Measurements from ENCODE around the gene KRT31.
"Not testable (repeated sequence)": the region's sequence is repeated elsewhere in the genome, so short reads cannot be mapped to it uniquely, and the experiment has no call there.

Gene KRT31

DNA sequence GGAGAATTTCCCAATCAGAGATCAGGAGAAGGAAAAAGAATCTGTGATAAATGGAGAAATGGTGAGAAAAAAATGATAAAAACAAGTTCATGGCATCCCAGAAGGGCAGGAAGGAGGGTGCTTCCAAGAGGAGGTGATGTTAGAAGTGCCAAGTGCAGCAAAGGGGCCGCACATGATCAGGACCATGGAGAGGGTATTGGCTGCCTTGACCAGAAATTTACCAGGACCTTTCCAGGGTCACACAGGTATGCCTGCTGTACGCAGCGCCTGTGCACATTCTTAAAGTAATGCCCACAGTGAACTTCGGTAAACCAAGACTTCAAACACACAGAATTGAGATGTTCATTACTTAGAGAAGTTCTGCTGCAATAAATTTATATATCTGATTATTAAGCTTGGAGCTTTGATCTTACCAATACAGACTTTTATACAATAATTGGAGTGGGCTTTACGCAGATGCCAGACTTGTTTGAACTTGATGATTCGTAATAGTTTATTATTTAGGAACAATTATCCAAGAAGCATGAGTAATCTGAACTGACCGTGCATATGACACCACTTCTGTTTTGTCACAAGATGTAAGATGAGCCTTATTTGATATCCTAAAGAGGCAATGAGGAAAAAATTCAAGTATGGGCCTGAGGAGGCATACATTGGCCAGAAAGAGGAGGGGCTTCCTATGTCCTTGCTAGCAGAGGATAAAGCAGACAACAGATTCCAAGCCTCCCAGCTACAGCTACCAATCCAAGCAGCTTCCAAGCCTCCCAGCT is 44.6 kb downstream of the KRT31 start:
- Mint-ChIP-seq H3K4me1 (peaks cover 2% of the 10 kb centered on the region), H3K4me3 (no peak overlapping the region), H3K9me3 (peaks cover 4% of the 10 kb centered on the region), H3K27me3 (peaks cover 2% of the 10 kb centered on the region), H3K36me3 (ENCODE audit: low read depth) (no peaks in the 10 kb centered on the region), H3K27ac (no peak overlapping the region)
- DNase-seq (no peak), ATAC-seq (no peak)

GRCh38 chr17:41351177-41351576 is 46.2 kb downstream of the KRT31 start:
- Mint-ChIP-seq H3K4me3 (no peak overlapping the region), H3K4me1 (peaks cover 2% of the 10 kb centered on the region), H3K27ac (no peak overlapping the region), H3K9me3 (no peaks in the 10 kb centered on the region), H3K36me3 (ENCODE audit: low read depth) (no peaks in the 10 kb centered on the region), H3K27me3 (no peaks in the 10 kb centered on the region)
- DNase-seq (no peak), ATAC-seq (no peak)

DNA sequence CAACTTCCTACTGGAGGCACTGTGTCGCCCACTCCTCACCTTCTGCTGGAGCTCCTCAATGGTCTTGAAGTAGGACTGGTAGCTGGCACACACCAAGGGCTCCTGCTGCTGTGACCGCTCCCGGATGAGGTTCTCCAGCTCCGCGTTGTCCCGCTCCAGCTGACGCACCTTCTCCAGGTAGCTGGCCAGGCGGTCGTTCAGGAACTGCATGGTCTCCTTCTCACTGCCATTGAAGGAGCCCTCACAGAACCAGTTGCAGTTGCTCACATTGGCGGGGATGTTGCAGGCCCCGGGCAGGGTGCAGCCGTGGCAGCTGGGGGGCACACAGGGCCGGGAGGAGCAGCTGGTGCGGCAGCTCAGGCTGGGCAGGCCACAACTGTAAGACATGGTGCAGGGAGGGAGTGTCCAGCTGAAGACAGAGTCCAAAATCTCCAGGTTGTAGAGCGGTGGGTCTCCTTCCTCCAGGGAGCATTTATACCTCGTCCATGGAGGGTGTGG is 47.0 kb downstream of the KRT31 start, which contains the start of gene KRT33A:
TSS of gene KRT33A (minus strand) at position 448 of the 498 bp plus-strand sequence. CDS start at position 387, 61 bp downstream.
- not testable (repeated sequence) for H3K27ac Mint-ChIP-seq; H3K27me3 Mint-ChIP-seq; H3K4me3 Mint-ChIP-seq; ATAC-seq; H3K4me1 Mint-ChIP-seq; DNase-seq; H3K36me3 Mint-ChIP-seq (ENCODE audit: low read depth); H3K9me3 Mint-ChIP-seq

GRCh38 chr17:41347869-41348760 is 49.3 kb downstream of the KRT31 start:
- no peaks in the 10 kb centered on the region for H3K27me3 Mint-ChIP-seq
- H3K4me3 Mint-ChIP-seq = no peak overlapping the region
- ATAC-seq (no peak), DNase-seq (no peak)
- H3K4me1 Mint-ChIP-seq = peaks cover 4% of the 10 kb centered on the region
- H3K9me3 Mint-ChIP-seq = peaks cover 2% of the 10 kb centered on the region
- no peak overlapping the region for H3K27ac Mint-ChIP-seq
- H3K36me3 Mint-ChIP-seq (ENCODE audit: low read depth) = peaks cover 3% of the 10 kb centered on the region

GRCh38 chr17:41346421-41346820 is 51.0 kb downstream of the KRT31 start:
- not testable (repeated sequence) for DNase-seq; H3K4me1 Mint-ChIP-seq; H3K36me3 Mint-ChIP-seq (ENCODE audit: low read depth); H3K9me3 Mint-ChIP-seq; H3K27ac Mint-ChIP-seq; H3K4me3 Mint-ChIP-seq; ATAC-seq; H3K27me3 Mint-ChIP-seq

- H3K27me3 Mint-ChIP-seq = no peaks in the 10 kb centered on the region
- H3K4me3 Mint-ChIP-seq = no peak overlapping the region
- peaks cover 5% of the 10 kb centered on the region for H3K36me3 Mint-ChIP-seq (ENCODE audit: low read depth)
- H3K9me3 Mint-ChIP-seq = peaks cover 6% of the 10 kb centered on the region
- no peak for ATAC-seq
- DNase-seq = no peak
- H3K27ac Mint-ChIP-seq = no peak overlapping the region
- H3K4me1 Mint-ChIP-seq = peaks cover 14% of the 10 kb centered on the region
Measured at GRCh38 chr17:41345992-41346391, 51.4 kb downstream of the KRT31 start.
